Measurements from ENCODE around the gene SPATA1. TPM values are rescaled to one million over a fixed set of nuclear protein-coding genes. Genes with fewer than 3 reads are reported as not detected.

The SPATA1 gene
- total and polyA plus RNA-seq, 12 donors = 0.22 to 2.9 (median 1.5) TPM

GRCh38 chr1:84582802-84583587 is 76.8 kb downstream of the SPATA1 start:
- peak overlapping the region in 7 of 10 donors; percentile 15 to 80 (median 42) for H3K27ac ChIP-seq
- DNase-seq (no peak), ATAC-seq (peak in 6 of 8 donors; percentile 28 to 81 (median 56))

GRCh38 chr1:84583648-84584047 is 77.5 kb downstream of the SPATA1 start:
- H3K4me3 ChIP-seq = peak overlapping the region in 1 of 10 donors; percentile 23
- H3K4me1 ChIP-seq = peaks cover 0 to 22% (median 14%) of the 10 kb centered on the region in 9 donors
- peak in 6 of 8 donors; percentile 13 to 60 (median 46) for ATAC-seq
- H3K27ac ChIP-seq = peak overlapping the region in 8 of 10 donors; percentile 8 to 80 (median 33)
- no peaks in the 10 kb centered on the region for H3K9me3 ChIP-seq
- H3K36me3 ChIP-seq = no peaks in the 10 kb centered on the region
- H3K27me3 ChIP-seq = no peaks in the 10 kb centered on the region
- no peak for DNase-seq
- TF ChIP-seq, protein P1, sequence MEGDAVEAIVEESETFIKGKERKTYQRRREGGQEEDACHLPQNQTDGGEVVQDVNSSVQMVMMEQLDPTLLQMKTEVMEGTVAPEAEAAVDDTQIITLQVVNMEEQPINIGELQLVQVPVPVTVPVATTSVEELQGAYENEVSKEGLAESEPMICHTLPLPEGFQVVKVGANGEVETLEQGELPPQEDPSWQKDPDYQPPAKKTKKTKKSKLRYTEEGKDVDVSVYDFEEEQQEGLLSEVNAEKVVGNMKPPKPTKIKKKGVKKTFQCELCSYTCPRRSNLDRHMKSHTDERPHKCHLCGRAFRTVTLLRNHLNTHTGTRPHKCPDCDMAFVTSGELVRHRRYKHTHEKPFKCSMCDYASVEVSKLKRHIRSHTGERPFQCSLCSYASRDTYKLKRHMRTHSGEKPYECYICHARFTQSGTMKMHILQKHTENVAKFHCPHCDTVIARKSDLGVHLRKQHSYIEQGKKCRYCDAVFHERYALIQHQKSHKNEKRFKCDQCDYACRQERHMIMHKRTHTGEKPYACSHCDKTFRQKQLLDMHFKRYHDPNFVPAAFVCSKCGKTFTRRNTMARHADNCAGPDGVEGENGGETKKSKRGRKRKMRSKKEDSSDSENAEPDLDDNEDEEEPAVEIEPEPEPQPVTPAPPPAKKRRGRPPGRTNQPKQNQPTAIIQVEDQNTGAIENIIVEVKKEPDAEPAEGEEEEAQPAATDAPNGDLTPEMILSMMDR (IDR thresholded peaks at IDR 0.05) = no peak
- 47 to 49% methylated on average over 10 of the region's 10 CpGs for WGBS, 2 donors
- intact Hi-C loops (cut with DNase I) = loop anchor here in 1 of 10 donors (10.0 kb wide), 1 partner anchor 61 kb away; no protein-coding TSS in a partner anchor

More at GRCh38 chr1:84582802-84583587, 76.8 kb downstream of the SPATA1 start:
- WGBS, 2 donors = 64 to 68% methylated on average over 7 of the region's 7 CpGs
- intact Hi-C loops (cut with DNase I) = loop anchor here in 1 of 10 donors (10.0 kb wide), 1 partner anchor 62 kb away; no protein-coding TSS in a partner anchor
- TF ChIP-seq, protein P1 (IDR thresholded peaks at IDR 0.05) = no peak
- Histone ChIP-seq H3K27me3 (no peaks in the 10 kb centered on the region), H3K36me3 (no peaks in the 10 kb centered on the region), H3K4me3 (peak overlapping the region in 1 of 10 donors; percentile 23), H3K4me1 (peaks cover 0 to 22% (median 14%) of the 10 kb centered on the region in 9 donors), H3K9me3 (no peaks in the 10 kb centered on the region)

DNA sequence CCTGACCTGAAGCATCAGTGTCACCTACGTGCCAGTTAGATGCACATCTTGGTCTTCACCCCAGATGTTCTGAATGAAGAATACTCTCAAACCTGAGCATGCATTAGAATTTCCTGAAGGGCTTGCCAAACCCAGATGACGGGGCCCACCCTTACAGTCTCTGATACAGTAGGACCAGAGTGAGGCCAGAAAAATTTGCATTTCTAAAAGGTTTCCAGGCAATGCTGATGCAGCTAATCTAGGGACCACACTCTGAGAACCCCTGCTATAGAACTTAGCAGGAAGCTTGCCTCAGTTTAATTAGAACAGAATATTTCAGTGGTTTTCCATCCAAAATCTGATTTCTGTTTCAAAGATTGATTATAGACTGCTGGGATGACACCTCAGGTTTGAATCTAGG is 77.9 kb downstream of the SPATA1 start:
- Histone ChIP-seq H3K4me3 (no peak overlapping the region), H3K36me3 (no peaks in the 10 kb centered on the region), H3K9me3 (no peaks in the 10 kb centered on the region), H3K27ac (peak overlapping the region in 6 of 10 donors; percentile 15 to 80 (median 46)), H3K27me3 (no peaks in the 10 kb centered on the region), H3K4me1 (peaks cover 0 to 22% (median 14%) of the 10 kb centered on the region in 9 donors)
- intact Hi-C loops (cut with DNase I) = loop anchor here in 1 of 10 donors (10.0 kb wide), 1 partner anchor 61 kb away; no protein-coding TSS in a partner anchor
- TF ChIP-seq, protein P1 (IDR thresholded peaks at IDR 0.05) = no peak
- 49 to 79% methylated on average over 2 of the region's 2 CpGs for WGBS, 2 donors
- no peak for DNase-seq
- peak in 2 of 8 donors; percentile 8 to 37 for ATAC-seq

GRCh38 chr1:84585803-84586202 is 79.6 kb downstream of the SPATA1 start:
- Histone ChIP-seq H3K27ac (no peak overlapping the region), H3K4me3 (no peak overlapping the region), H3K4me1 (peaks cover 0 to 22% (median 14%) of the 10 kb centered on the region in 9 donors), H3K9me3 (no peaks in the 10 kb centered on the region), H3K36me3 (no peaks in the 10 kb centered on the region), H3K27me3 (peaks cover 0 to 7% (median 0%) of the 10 kb centered on the region in 7 donors)
- WGBS, 2 donors = 57 to 97% methylated on average over 1 of the region's 1 CpG
- TF ChIP-seq, protein P1 (IDR thresholded peaks at IDR 0.05) = no peak
- intact Hi-C loops (cut with DNase I) = loop anchor here in 1 of 10 donors (10.0 kb wide), 1 partner anchor 59 kb away; no protein-coding TSS in a partner anchor
- DNase-seq (no peak), ATAC-seq (no peak)
